Naive thymus-derived CD8-positive, alpha-beta T cell (primary cell): Measurements from ENCODE around the gene CCDC51. TPM values are rescaled to one million over a fixed set of nuclear protein-coding genes. Genes with fewer than 3 reads are reported as not detected.

Experiments
- ATAC-seq, 2 donors: fragments of 150-1000 bp; cut with Tn5 transposase in 1 of 2; sonication (Bioruptor Pico), chemical (Tn5 transposase) in 1 of 2; 1 replicate in 1 of 2; 2 replicates in 1 of 2; pipeline ENCODE4 v1.10.0; 2021; ENCODE audit warnings: mild to moderate bottlenecking in 2 of 2, moderate library complexity in 2 of 2
- POLR2A ChIA-PET: fragments of 350-600 bp; sonication (Branson Sonifier 250); formaldehyde crosslinking; loops from one replicate; lab custom pipeline; 2021; ENCODE audit warnings: antibody characterized with exemption; lab: Charles Lee
- DNase-seq, 10 donors: peaks; one replicate each; pipeline versions ENCODE4 v3.0.0 to v3.0.0-alpha.2; 2020 to 2022
- H3K27ac Mint-ChIP-seq, 10 donors: one replicate each; pipeline ENCODE4 v1.8.0; 2020 to 2022; ENCODE audit warnings: mild to moderate bottlenecking in 10 of 10, mixed read lengths in 10 of 10, moderate library complexity in 4 of 10, inconsistent platforms in 1 of 10
- H3K27me3 Mint-ChIP-seq, 5 donors: one replicate each; pipeline ENCODE4 v1.8.0; 2021 to 2022; ENCODE audit warnings: mixed read lengths in 5 of 5
- H3K36me3 Mint-ChIP-seq, 3 donors: one replicate each; pipeline ENCODE4 v1.8.0; 2020 to 2022; ENCODE audit warnings: mixed read lengths in 3 of 3, mild to moderate bottlenecking in 2 of 3, inconsistent platforms in 1 of 3
- H3K4me1 Mint-ChIP-seq, 4 donors: one replicate each; pipeline ENCODE4 v1.8.0; 2021 to 2022; ENCODE audit warnings: mixed read lengths in 4 of 4
- H3K4me3 Mint-ChIP-seq, 10 donors: one replicate each; pipeline ENCODE4 v1.8.0; 2020 to 2022; ENCODE audit warnings: mild to moderate bottlenecking in 10 of 10, mixed read lengths in 10 of 10, moderate library complexity in 6 of 10, inconsistent platforms in 1 of 10
- H3K9me3 Mint-ChIP-seq, 9 donors: one replicate each; pipeline ENCODE4 v1.8.0; 2020 to 2022; ENCODE audit warnings: mixed read lengths in 9 of 9, mild to moderate bottlenecking in 3 of 9, inconsistent platforms in 1 of 9, moderate library complexity in 1 of 9
- polyA plus RNA-seq, 3 donors: library from polyadenylated mRNA; unstranded; fragments of 300-500 nt; fragmentation: Illumina TruSeq; gene quantifications; one replicate each; pipeline ENCODE4 v1.2.3, GENCODE V29; 2021
- total RNA-seq, 8 experiments: library from RNA in 2 of 8; stranded (reverse) in 2 of 8; gene quantifications; one replicate each; pipeline ENCODE4 v1.2.3 and lab custom pipeline; 2021 to 2026

The CCDC51 gene
- total and polyA plus RNA-seq, 5 experiments from 2014 or later = 4.6 to 12.9 (median 8.6) TPM

DNA sequence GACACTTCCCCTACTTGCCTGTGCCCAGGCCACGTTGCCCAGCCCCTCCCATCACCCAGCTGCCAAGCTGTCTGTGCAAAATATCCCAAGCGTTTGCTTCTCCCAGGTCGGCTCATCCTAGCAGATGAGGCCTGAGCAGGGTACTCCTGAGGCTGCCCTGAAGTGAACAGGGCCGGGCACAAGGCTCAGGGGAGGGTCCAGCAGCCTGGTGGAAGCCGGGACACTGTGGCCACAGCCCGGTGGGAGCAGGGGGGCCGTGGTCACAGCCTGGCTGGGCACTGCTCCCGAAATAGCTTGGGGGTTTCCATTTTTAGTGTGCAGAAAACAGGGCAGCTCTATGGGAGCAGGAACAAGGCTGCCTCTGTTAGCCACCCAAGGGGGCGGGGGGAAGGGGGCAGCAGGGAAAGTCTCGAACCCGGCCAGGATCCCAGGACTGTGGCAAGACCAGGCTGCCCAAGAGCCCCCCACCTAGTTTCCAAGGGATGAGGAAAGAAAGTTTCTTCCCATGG is 13.5 kb downstream of the CCDC51 start:
- no peak for ATAC-seq
- no peaks in the 10 kb centered on the region for H3K36me3 Mint-ChIP-seq

GRCh38 chr3:48425281-48425812 is 14.6 kb downstream of the CCDC51 start:
- Mint-ChIP-seq H3K27ac (peak overlapping the region in 1 of 10 donors; percentile 18), H3K27me3 (peaks cover 0 to 2% (median 0%) of the 10 kb centered on the region in 5 donors), H3K4me3 (no peak overlapping the region), H3K4me1 (peaks cover 4 to 14% (median 10%) of the 10 kb centered on the region in 4 donors), H3K9me3 (no peaks in the 10 kb centered on the region), H3K36me3 (no peaks in the 10 kb centered on the region)
- POLR2A ChIA-PET = no interaction called here
- DNase-seq (peak in 1 of 10 donors; percentile 55), ATAC-seq (no peak)

More for the DNA sequence above, 13.5 kb downstream of the CCDC51 start:
- Mint-ChIP-seq H3K27ac (no peak overlapping the region), H3K27me3 (peaks cover 0 to 2% (median 0%) of the 10 kb centered on the region in 5 donors), H3K4me1 (peaks cover 7 to 18% (median 13%) of the 10 kb centered on the region in 4 donors), H3K9me3 (no peaks in the 10 kb centered on the region), H3K4me3 (no peak overlapping the region)
- POLR2A ChIA-PET = no interaction called here
- DNase-seq = peak in 1 of 10 donors; percentile 23

DNA sequence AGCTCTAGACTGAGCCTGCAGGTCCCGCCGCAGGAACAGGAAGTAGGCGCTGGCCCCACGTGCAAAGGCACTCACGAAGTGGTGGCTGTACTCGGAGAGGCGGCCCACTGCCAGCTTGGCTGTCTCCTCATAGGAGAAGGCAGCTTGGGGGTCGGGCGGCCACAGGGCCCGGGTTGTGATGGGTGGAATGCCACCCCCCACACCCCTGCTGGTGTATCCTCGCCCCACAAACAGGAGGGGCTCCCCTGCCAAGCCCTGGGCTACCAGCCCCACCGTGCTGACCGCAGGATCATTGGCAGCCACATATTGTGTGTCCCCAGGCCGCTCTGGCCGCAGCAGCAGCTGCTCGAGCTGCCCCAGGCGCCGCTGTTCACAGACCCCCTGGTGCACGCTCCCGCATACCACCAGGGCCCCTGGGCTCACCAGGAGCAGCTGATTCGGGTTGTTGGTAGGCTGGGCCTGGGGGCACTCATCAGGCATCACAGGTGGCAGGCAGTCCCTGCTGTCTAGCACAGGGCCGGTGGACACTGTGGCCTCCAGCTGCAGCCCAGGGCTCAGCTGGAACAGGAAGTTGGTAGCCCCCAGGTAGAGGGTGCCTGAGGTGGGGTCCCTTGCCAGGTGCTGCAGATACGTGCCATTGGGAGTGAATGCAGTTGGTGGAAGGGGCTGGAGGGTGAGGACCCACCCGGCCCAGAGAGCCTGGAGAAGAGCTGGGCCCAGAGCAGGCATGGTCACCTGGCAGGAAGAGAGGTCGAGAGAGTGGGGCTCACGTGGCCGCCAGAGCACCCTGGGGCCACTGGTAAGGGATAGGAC is 15.8 kb downstream of the CCDC51 start:
- DNase-seq (no peak), ATAC-seq (no peak)
- Mint-ChIP-seq H3K36me3 (no peaks in the 10 kb centered on the region), H3K4me3 (no peak overlapping the region), H3K27me3 (no peaks in the 10 kb centered on the region), H3K4me1 (peaks cover 0 to 7% (median 6%) of the 10 kb centered on the region in 4 donors), H3K27ac (no peak overlapping the region), H3K9me3 (no peaks in the 10 kb centered on the region)
- POLR2A ChIA-PET = interaction anchor here (0.6 kb wide), 1 partner anchor 53 kb away, joined by 4 read pairs; no protein-coding TSS in a partner anchor

DNA sequence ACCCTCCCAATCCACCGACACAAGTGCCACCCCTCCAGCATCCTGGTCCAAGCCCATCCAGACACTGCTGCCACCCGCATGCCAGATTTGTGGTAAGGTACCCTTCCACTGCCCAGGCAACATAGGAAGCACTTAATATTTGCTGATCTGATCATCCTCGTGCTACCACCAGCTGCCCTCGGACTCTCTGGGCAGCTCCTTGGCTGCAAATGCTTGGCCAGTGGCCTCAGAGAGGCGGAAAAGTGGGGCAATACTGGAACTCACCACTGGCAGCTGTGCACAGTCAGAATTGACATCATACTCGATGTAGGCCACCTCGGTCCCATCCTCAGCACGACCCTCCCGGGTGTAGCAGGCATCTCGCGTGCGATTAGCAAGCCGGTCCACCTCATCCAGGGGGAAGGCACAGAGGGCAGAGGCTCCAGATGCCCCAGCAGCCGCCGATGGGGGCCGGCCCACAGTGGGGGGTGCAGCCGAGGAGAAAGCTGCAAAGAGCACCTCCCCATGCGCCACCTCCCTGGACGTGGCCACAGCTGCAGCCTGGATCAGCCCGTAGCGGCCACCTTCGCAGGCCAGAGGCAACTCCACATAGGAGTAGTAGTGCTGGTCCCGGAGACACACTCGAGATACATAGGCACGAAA is 16.6 kb downstream of the CCDC51 start:
- POLR2A ChIA-PET = no interaction called here
- no peaks in the 10 kb centered on the region for H3K9me3 Mint-ChIP-seq
- H3K4me1 Mint-ChIP-seq = peaks cover 0 to 7% (median 5%) of the 10 kb centered on the region in 4 donors
- H3K27ac Mint-ChIP-seq = peak overlapping the region in 1 of 10 donors; percentile 24
- H3K36me3 Mint-ChIP-seq = no peaks in the 10 kb centered on the region
- no peaks in the 10 kb centered on the region for H3K27me3 Mint-ChIP-seq
- no peak overlapping the region for H3K4me3 Mint-ChIP-seq
- no peak for ATAC-seq
- DNase-seq = no peak

DNA sequence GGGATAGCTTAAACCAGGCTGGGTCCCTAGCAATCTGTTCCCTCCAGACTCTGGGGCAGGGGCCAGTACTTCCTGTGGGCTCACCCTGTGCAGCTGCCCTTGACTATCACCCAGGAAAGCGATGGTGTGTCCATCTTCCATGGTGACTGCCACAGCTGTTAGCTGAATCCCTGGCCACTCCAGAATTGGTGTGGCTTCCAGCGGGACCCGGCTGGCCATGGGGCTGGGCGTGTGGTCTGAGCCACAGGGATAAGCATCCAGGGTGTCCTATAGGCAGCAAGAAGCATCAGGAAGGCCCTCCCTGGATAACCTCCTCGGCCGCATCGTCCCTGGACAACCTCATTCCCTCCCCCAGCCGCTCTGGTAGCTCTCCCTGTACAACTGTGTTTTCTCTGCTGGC is 17.2 kb downstream of the CCDC51 start:
- Mint-ChIP-seq H3K9me3 (no peaks in the 10 kb centered on the region), H3K4me3 (no peak overlapping the region), H3K36me3 (no peaks in the 10 kb centered on the region), H3K27ac (peak overlapping the region in 2 of 10 donors; percentile 24 to 68), H3K4me1 (peaks cover 0 to 7% (median 5%) of the 10 kb centered on the region in 4 donors), H3K27me3 (no peaks in the 10 kb centered on the region)
- DNase-seq = no peak
- ATAC-seq = no peak
- POLR2A ChIA-PET = no interaction called here

GRCh38 chr3:48422272-48422671 is 17.6 kb downstream of the CCDC51 start:
- no peaks in the 10 kb centered on the region for H3K27me3 Mint-ChIP-seq
- POLR2A ChIA-PET = no interaction called here
- H3K9me3 Mint-ChIP-seq = no peaks in the 10 kb centered on the region
- ATAC-seq (no peak), DNase-seq (no peak)
- no peak overlapping the region for H3K27ac Mint-ChIP-seq
- peaks cover 0 to 7% (median 5%) of the 10 kb centered on the region in 4 donors for H3K4me1 Mint-ChIP-seq
- no peak overlapping the region for H3K4me3 Mint-ChIP-seq
- H3K36me3 Mint-ChIP-seq = no peaks in the 10 kb centered on the region

DNA sequence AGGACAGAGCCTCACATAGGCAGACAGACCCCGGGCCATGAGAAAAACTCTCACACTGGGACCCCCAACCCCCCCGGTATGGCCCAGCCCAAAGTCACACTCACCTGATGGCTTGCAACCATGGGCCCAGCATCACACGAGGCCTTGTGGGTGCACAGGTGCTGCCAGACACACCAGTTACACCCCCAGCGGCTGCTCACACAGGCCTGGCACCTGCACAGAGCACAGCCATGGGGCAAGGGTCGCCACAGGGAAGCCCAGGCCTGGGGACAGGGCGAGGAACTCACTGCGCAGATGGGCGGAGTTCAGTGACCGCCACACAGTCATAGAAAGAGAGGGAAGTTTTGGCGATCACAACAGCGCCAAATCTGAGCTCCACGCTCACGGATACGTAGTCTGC is 19.4 kb downstream of the CCDC51 start:
- Mint-ChIP-seq H3K4me3 (no peak overlapping the region), H3K9me3 (no peaks in the 10 kb centered on the region), H3K4me1 (peaks cover 0 to 7% (median 5%) of the 10 kb centered on the region in 4 donors), H3K36me3 (no peaks in the 10 kb centered on the region), H3K27ac (peak overlapping the region in 1 of 10 donors; percentile 41), H3K27me3 (no peaks in the 10 kb centered on the region)
- POLR2A ChIA-PET = no interaction called here
- ATAC-seq = no peak
- DNase-seq = peak in 1 of 10 donors; percentile 52

GRCh38 chr3:48419597-48419996 is 20.3 kb downstream of the CCDC51 start:
- Mint-ChIP-seq H3K27me3 (no peaks in the 10 kb centered on the region), H3K27ac (no peak overlapping the region), H3K36me3 (no peaks in the 10 kb centered on the region), H3K9me3 (no peaks in the 10 kb centered on the region), H3K4me1 (peaks cover 0 to 7% (median 5%) of the 10 kb centered on the region in 4 donors), H3K4me3 (no peak overlapping the region)
- DNase-seq = peak in 1 of 10 donors; percentile 13
- no peak for ATAC-seq
- POLR2A ChIA-PET = no interaction called here

GRCh38 chr3:48419149-48419548 is 20.8 kb downstream of the CCDC51 start:
- no peaks in the 10 kb centered on the region for H3K36me3 Mint-ChIP-seq
- H3K27ac Mint-ChIP-seq = no peak overlapping the region
- no peak for ATAC-seq
- no peaks in the 10 kb centered on the region for H3K9me3 Mint-ChIP-seq
- POLR2A ChIA-PET = no interaction called here
- H3K4me1 Mint-ChIP-seq = peaks cover 0 to 7% (median 5%) of the 10 kb centered on the region in 4 donors
- no peaks in the 10 kb centered on the region for H3K27me3 Mint-ChIP-seq
- H3K4me3 Mint-ChIP-seq = no peak overlapping the region
- no peak for DNase-seq

GRCh38 chr3:48418651-48419050 is 21.3 kb downstream of the CCDC51 start:
- Mint-ChIP-seq H3K4me3 (no peak overlapping the region), H3K36me3 (no peaks in the 10 kb centered on the region), H3K27me3 (no peaks in the 10 kb centered on the region), H3K4me1 (peaks cover 0 to 7% (median 5%) of the 10 kb centered on the region in 4 donors), H3K27ac (no peak overlapping the region), H3K9me3 (no peaks in the 10 kb centered on the region)
- ATAC-seq (no peak), DNase-seq (no peak)
- POLR2A ChIA-PET = no interaction called here

DNA sequence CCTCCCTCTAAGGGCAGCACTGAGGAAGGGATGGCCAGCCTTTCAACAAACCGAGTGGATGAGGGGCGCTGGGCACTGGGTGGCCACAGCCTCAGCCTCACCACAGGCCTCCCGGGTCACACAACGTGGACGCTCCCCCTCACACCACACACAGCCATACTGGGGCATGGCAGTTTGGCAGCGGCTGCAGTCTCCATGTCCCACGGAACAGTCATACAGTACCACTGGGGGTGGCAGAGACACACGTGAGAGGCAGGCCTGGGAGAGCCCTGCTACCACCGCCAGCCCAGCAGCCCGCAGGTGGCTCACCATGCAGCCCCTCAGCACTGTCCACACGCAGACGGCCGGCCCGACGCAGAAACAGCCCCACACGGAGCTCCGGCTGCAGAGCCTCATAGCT is 21.8 kb downstream of the CCDC51 start:
- Mint-ChIP-seq H3K27ac (no peak overlapping the region), H3K4me3 (no peak overlapping the region), H3K9me3 (no peaks in the 10 kb centered on the region), H3K36me3 (no peaks in the 10 kb centered on the region), H3K4me1 (peaks cover 0 to 6% (median 4%) of the 10 kb centered on the region in 4 donors), H3K27me3 (no peaks in the 10 kb centered on the region)
- ATAC-seq (no peak), DNase-seq (peak in 1 of 10 donors; percentile 52)
- POLR2A ChIA-PET = no interaction called here

- POLR2A ChIA-PET = no interaction called here
- ATAC-seq = no peak
- peaks cover 0 to 6% (median 3%) of the 10 kb centered on the region in 4 donors for H3K4me1 Mint-ChIP-seq
- no peaks in the 10 kb centered on the region for H3K9me3 Mint-ChIP-seq
- H3K36me3 Mint-ChIP-seq = no peaks in the 10 kb centered on the region
- H3K4me3 Mint-ChIP-seq = no peak overlapping the region
- H3K27ac Mint-ChIP-seq = peak overlapping the region in 1 of 10 donors; percentile 65
- no peaks in the 10 kb centered on the region for H3K27me3 Mint-ChIP-seq
- DNase-seq = peak in 1 of 10 donors; percentile 27
These were observed 22.3 kb downstream of the CCDC51 start for GRCh38 chr3:48417529-48418108.
